ENCODE data around the gene ZBTB38.

The ZBTB38 gene

GRCh38 chr3:141372656-141373055, 4.4 kb downstream of the ZBTB38 start:
- no peak for TF ChIP-seq CTCF (conservative IDR thresholded peaks at IDR 0.05; ENCODE audit: control insufficient read depth, insufficient read depth, low read depth, low read length)
- H3K4me3 ChIP-seq (ENCODE audit: control insufficient read depth, low read depth, low read length): no peak overlapping the region
- DNase-seq (ENCODE audit: low read depth): peak; percentile 26

- TF ChIP-seq CTCF (conservative IDR thresholded peaks at IDR 0.05; ENCODE audit: control insufficient read depth, insufficient read depth, low read depth, low read length): no peak
- no peak overlapping the region for H3K4me3 ChIP-seq (ENCODE audit: control insufficient read depth, low read depth, low read length)
- peak; percentile 38 for DNase-seq (ENCODE audit: low read depth)
These were observed 4.9 kb downstream of the ZBTB38 start for GRCh38 chr3:141373232-141373631.

DNA sequence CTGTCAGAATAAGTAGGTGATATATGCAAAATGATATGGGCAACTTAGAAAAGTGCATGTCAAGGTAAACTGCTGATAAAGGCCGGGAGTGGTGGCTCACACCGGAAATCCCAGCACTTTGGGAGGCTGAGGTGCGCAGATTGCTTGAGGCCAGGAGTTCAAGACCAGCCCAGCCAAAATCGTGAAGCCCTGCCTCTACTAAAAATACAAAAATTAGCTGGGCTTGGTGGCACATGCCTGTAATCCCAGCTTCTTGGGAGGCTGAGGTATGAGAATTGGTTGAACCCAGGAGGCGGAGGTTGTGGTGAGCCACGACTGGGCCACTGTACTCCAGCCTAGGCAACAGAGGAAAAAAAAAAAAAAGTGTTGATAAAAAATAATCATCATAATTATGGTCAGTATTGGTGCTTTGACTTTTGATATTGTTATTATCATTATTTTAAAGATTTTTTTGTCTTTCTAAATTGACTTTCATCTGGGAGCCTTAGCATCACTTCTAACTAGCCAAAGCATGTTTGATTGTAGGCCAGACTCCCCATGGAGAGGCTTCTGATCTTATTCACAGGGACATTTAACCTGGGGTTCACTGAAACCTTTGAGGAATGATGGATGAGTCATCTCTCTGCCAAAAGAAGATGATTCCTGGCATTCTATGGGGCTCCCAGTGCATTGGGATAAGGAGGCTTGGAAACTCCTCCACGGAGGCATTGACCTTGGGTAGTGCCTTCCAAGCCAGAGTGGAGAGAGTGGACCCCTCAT, 5.6 kb downstream of the ZBTB38 start:
- no peak overlapping the region for H3K4me3 ChIP-seq (ENCODE audit: control insufficient read depth, low read depth, low read length)

DNA sequence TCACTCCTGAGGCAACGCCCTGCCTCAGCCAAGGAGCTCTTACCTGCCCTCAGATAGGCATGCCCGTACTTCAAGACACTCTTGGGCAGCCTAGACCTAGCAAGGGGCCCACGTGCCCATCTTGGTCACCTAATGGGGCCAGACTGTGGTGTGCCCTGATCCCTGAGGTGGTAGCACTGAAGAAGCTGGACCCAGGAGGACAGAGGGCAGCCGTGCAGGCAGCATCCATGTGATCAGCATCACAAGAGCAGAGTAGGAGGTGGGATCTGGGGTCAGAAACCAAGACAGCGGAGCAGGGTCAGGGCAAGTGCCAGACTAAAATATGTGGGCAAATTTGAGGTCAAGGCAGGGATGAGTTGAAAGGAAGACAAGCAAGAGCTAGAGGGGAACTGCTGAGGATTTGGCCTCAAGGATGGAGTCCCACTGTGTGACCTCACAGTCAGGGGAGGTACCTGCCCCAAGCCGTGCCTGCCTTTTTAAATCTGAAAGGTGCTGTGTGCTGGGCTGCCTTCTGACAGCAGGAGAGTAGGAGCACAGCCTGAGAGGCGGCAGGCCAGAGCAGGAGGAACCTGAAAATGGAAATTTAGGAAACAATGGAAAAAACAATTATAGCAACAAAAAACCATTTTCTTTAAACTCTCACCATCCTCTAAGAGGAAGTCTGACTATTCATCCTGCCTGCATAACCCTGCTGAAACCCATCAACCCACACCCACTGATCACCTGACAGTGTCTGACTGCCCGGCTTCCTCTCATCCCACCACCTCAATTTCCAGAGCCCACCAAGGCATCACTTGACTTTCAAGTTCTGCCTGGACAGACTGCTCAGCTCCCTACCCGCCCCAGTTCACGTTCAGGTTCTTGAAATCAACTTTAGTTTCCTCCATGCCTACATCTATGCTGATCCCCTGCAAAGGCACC, 7.3 kb downstream of the ZBTB38 start:
- H3K4me3 ChIP-seq (ENCODE audit: control insufficient read depth, low read depth, low read length): no peak overlapping the region
- no peak for TF ChIP-seq CTCF (conservative IDR thresholded peaks at IDR 0.05; ENCODE audit: control insufficient read depth, insufficient read depth, low read depth, low read length)
- DNase-seq (ENCODE audit: low read depth): no peak

More for the DNA sequence above, 5.6 kb downstream of the ZBTB38 start:
- peak; percentile 54 for DNase-seq (ENCODE audit: low read depth)
- TF ChIP-seq CTCF (conservative IDR thresholded peaks at IDR 0.05; ENCODE audit: control insufficient read depth, insufficient read depth, low read depth, low read length): no peak

DNA sequence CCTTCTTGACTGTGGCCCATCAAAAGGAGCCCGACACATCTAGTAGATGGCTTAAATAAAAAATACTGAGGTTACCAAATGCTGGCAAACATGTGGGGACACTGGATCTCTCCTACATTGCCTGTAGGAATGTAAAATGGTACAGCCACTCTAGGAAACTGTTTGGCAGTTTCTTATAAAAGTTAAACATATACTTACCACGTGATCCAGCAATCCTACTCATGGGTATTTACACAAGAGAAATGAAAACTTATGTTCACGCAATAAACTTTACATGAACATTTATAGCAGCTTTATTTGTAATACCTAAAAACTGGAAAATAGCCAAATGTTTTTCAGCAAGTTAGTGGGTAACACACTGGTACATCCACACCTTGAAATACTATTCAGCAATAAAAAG, 9.1 kb downstream of the ZBTB38 start:
- no peak for TF ChIP-seq CTCF (conservative IDR thresholded peaks at IDR 0.05; ENCODE audit: control insufficient read depth, insufficient read depth, low read depth, low read length)
- H3K4me3 ChIP-seq (ENCODE audit: control insufficient read depth, low read depth, low read length): no peak overlapping the region
- no peak for DNase-seq (ENCODE audit: low read depth)

DNA sequence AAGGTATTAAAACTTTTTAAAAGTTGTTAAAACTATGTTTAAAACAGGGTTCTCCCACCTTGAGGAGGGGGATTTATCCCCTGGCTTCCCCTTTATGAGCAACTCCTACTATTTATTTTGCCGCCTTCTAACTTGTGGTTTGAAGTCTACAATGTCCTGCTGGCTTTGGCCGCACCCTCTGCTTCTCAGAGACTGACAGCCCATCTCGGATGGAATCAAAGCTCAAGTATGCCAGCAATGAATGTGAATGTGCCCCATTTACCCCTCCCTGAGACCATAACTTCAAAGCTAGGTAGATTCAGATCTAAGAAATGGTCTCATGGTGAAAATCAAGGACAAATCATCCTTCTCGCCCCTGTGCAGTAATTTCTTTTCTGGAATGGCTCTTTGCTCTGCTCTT, 10.3 kb downstream of the ZBTB38 start:
- no peak for TF ChIP-seq CTCF (conservative IDR thresholded peaks at IDR 0.05; ENCODE audit: control insufficient read depth, insufficient read depth, low read depth, low read length)
- DNase-seq (ENCODE audit: low read depth): no peak
- no peak overlapping the region for H3K4me3 ChIP-seq (ENCODE audit: control insufficient read depth, low read depth, low read length)
